DND-41 (cell line): Measurements from ENCODE around the gene KRTAP6-3.

Experiments used
- ATAC-seq: fragments of 200-7000 bp; cut with Tn5 transposase; 3 replicates; pipeline ENCODE4 v1.9.1; 2021; ENCODE audit warnings: low read depth; ENCODE audit not compliant: insufficient read depth
- DNase-seq: peaks from one replicate; pipeline ENCODE4 v3.0.0-alpha.2; 2020
- H2AFZ ChIP-seq: 2 replicates; pipeline ENCODE4 v1.6.0; 2012; ENCODE audit warnings: low read depth, low read length
- H3K27ac ChIP-seq: 2 replicates; pipeline ENCODE4 v1.5.1; 2012; ENCODE audit warnings: low read length, inconsistent platforms
- H3K27me3 ChIP-seq: fragments of 200-600 bp; sonication (generic); 2 replicates; pipeline ENCODE4 v1.6.0; 2012; ENCODE audit warnings: low read length, mild to moderate bottlenecking, inconsistent platforms; ENCODE audit not compliant: insufficient read depth, poor library complexity
- H3K36me3 ChIP-seq: 2 replicates; pipeline ENCODE4 v1.5.1; 2012; ENCODE audit warnings: low read length, inconsistent platforms; ENCODE audit not compliant: insufficient read depth
- H3K4me1 ChIP-seq: 2 replicates; pipeline ENCODE4 v1.5.1; 2012; ENCODE audit warnings: mild to moderate bottlenecking, low read length; ENCODE audit not compliant: insufficient read depth
- H3K4me2 ChIP-seq: 2 replicates; pipeline ENCODE4 v1.6.0; 2012; ENCODE audit warnings: mild to moderate bottlenecking, moderate library complexity, low read length, inconsistent platforms; ENCODE audit not compliant: insufficient read depth
- H3K4me3 ChIP-seq, 2 experiments: fragments of 200-600 bp in 1 of 2; shearing (Covaris generic) in 1 of 2; 2 replicates each; pipeline ENCODE4 v1.5.1; 2012 to 2016; ENCODE audit warnings: inconsistent platforms in 2 of 2, low read length in 2 of 2, mild to moderate bottlenecking in 2 of 2, low read depth in 1 of 2, moderate library complexity in 1 of 2
- H3K79me2 ChIP-seq: 2 replicates; pipeline ENCODE4 v1.6.0; 2012; ENCODE audit warnings: low read length, inconsistent platforms; ENCODE audit not compliant: insufficient read depth
- H3K9ac ChIP-seq: 2 replicates; pipeline ENCODE4 v1.6.0; 2012; ENCODE audit warnings: low read depth, mild to moderate bottlenecking, inconsistent platforms, low read length, moderate library complexity
- H3K9me3 ChIP-seq: 2 replicates; pipeline ENCODE4 v1.5.1; 2012; ENCODE audit warnings: low read length, moderate library complexity, mild to moderate bottlenecking, inconsistent platforms; ENCODE audit not compliant: insufficient read depth, severe bottlenecking
- H4K20me1 ChIP-seq: 2 replicates; pipeline ENCODE4 v1.6.0; 2012; ENCODE audit warnings: low read length; ENCODE audit not compliant: insufficient read depth
- CTCF ChIP-seq: IDR thresholded peaks from 2 replicates; pipeline ENCODE4 v1.5.1; 2012; ENCODE audit warnings: borderline replicate concordance, low read length, moderate library complexity, mild to moderate bottlenecking; ENCODE audit not compliant: poor library complexity, severe bottlenecking; ENCODE audit errors: extremely low read depth
- EZH2 ChIP-seq: IDR thresholded peaks from 3 replicates; pipeline ENCODE4 v1.6.1; 2012; ENCODE audit warnings: borderline replicate concordance, low read depth, mild to moderate bottlenecking, moderate library complexity, low read length, inconsistent platforms; ENCODE audit not compliant: severe bottlenecking

Gene KRTAP6-3

GRCh38 chr21:30590297-30590696 is 1.9 kb upstream of the KRTAP6-3 start, which contains the start of gene KRTAP22-2:
TSS of gene KRTAP22-2 (minus strand) at chr21:30590397.
- TF ChIP-seq EZH2 (no peak), CTCF (no peak)
- H2AFZ ChIP-seq, result no peak within 1 kb of the TSS
- H3K9ac ChIP-seq, result no peak within 1 kb of the TSS
- H3K27ac ChIP-seq, result no peak within 1 kb of the TSS
- H3K79me2 ChIP-seq, result no peaks in the 10 kb centered on the region
- no peaks in the 10 kb centered on the region for H4K20me1 ChIP-seq
- ATAC-seq (no peak), DNase-seq (no peak)
- no peaks in the 10 kb centered on the region for H3K4me1 ChIP-seq
- H3K4me2 ChIP-seq, result no peak within 1 kb of the TSS
- no peaks in the 10 kb centered on the region for H3K36me3 ChIP-seq
- H3K9me3 ChIP-seq, result no peaks in the 10 kb centered on the region
- H3K4me3 ChIP-seq, result no peak within 1 kb of the TSS
- no peaks in the 10 kb centered on the region for H3K27me3 ChIP-seq

GRCh38 chr21:30598802-30599201 is 6.6 kb downstream of the KRTAP6-3 start, which contains the start of gene KRTAP6-2:
TSS of gene KRTAP6-2 (minus strand) at chr21:30598902. CDS start at chr21:30598874, 28 bp downstream.
- Histone ChIP-seq H4K20me1 (no peaks in the 10 kb centered on the region), H3K4me2 (no peak within 1 kb of the TSS), H3K4me1 (no peaks in the 10 kb centered on the region), H3K9ac (no peak within 1 kb of the TSS), H2AFZ (no peak within 1 kb of the TSS), H3K27ac (no peak within 1 kb of the TSS), H3K79me2 (no peaks in the 10 kb centered on the region), H3K4me3 (no peak within 1 kb of the TSS), H3K9me3 (no peaks in the 10 kb centered on the region), H3K27me3 (no peaks in the 10 kb centered on the region), H3K36me3 (no peaks in the 10 kb centered on the region)
- DNase-seq (no peak), ATAC-seq (no peak)
- no peak for TF ChIP-seq EZH2
- TF ChIP-seq CTCF, result no peak

- H3K4me2 ChIP-seq, result no peak within 1 kb of the TSS
Measured at GRCh38 chr21:30600787-30601186, 8.5 kb downstream of the KRTAP6-3 start, which contains the start of gene KRTAP22-1. TSS of gene KRTAP22-1 (plus strand) at chr21:30601087.

More at GRCh38 chr21:30600787-30601186, 8.5 kb downstream of the KRTAP6-3 start, which contains the start of gene KRTAP22-1:
- H3K9ac ChIP-seq, result no peak within 1 kb of the TSS
- DNase-seq (no peak), ATAC-seq (no peak)
- no peak within 1 kb of the TSS for H3K27ac ChIP-seq
- no peak for TF ChIP-seq EZH2
- TF ChIP-seq CTCF, result no peak
- no peak within 1 kb of the TSS for H3K4me3 ChIP-seq
- H3K4me1 ChIP-seq, result no peaks in the 10 kb centered on the region
- no peaks in the 10 kb centered on the region for H3K9me3 ChIP-seq
- no peaks in the 10 kb centered on the region for H3K27me3 ChIP-seq
- no peak within 1 kb of the TSS for H2AFZ ChIP-seq
- H3K36me3 ChIP-seq, result no peaks in the 10 kb centered on the region
- no peaks in the 10 kb centered on the region for H3K79me2 ChIP-seq
- H4K20me1 ChIP-seq, result no peaks in the 10 kb centered on the region
